ENCODE data around the gene CELSR1. TPM values are rescaled to one million over a fixed set of nuclear protein-coding genes. Genes with fewer than 3 reads are reported as not detected.

CELSR1 gene
- total RNA-seq, 1 experiment from 2014 or later, result 19.6 TPM

DNA sequence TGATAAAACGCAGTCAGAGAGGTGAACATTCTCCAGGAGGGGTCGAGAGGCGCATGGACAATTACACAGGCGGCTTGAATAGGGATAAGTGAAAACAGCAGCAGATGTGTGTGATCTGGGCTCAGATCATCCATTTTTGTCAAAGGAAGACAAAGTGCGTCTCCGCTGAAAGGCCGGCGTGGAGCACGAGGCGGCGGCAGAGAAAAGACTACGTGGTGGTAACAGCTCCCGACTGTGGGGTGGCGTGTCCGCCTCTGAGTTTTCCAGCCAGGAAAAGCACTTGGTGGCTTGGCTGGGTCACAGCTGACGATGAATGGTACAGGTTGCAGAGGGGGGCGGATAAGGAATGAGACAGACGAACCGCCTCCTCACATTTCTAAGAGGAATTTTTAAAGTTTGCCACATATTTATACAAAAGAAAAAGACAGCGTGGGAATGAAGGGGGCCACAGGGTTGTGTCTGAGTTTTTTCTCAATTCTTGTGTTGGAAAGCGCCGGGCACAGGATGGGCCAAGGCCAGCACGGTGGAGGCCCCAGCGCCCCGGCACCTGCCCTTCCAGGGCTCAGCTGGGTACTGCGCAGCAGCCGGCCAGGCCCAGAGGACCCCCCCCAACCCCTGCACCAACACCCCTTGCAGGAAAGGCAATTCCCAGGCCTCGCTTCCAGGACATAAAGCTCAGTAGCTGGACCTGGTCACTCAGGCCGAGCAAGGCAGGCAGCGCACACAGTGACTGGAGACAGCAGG lies 121.5 kb downstream of the CELSR1 start:
- RAD21 ChIA-PET (ENCODE audit: low non-redundant PET in 1 of 2, low total read pairs in 2 of 2, uncharacterized antibody in 2 of 2, unreplicated experiment in 2 of 2), result no interaction called here
- Histone ChIP-seq H3K9ac (ENCODE audit: low read length) (no peak overlapping the region), H3K9me3 (ENCODE audit: control insufficient read depth in 1 of 2, insufficient read depth in 1 of 2, low read depth in 1 of 2, low read length in 2 of 2) (no peaks in the 10 kb centered on the region), H3K9me2 (ENCODE audit: insufficient read depth) (no peaks in the 10 kb centered on the region), H2AFZ (ENCODE audit: low read depth, low read length, poor library complexity, severe bottlenecking) (no peak overlapping the region), H3K36me3 (ENCODE audit: control insufficient read depth in 1 of 2, insufficient read depth in 2 of 2, low read length in 2 of 2) (no peaks in the 10 kb centered on the region), H3K4me1 (ENCODE audit: control insufficient read depth in 1 of 2, insufficient read depth in 2 of 2, low read length in 2 of 2) (no peaks in the 10 kb centered on the region), H3K4me2 (ENCODE audit: low read length) (no peak overlapping the region), H3K27ac (ENCODE audit: low read depth, low read length) (no peak overlapping the region), H4K20me1 (ENCODE audit: insufficient read depth) (no peaks in the 10 kb centered on the region), H3K27me3 (ENCODE audit: insufficient read depth, low read length) (no peaks in the 10 kb centered on the region), H3K4me3 (replicated peaks in 1 of 2; ENCODE audit: low read depth in 1 of 2, low read length in 2 of 2) (no peak overlapping the region), H3K79me2 (ENCODE audit: insufficient read depth, low read length) (no peaks in the 10 kb centered on the region)
- ATAC-seq (no peak), DNase-seq (ENCODE audit: low read depth, low spot score) (no peak)
- CTCF ChIA-PET, result no interaction called here
- no peak for TF ChIP-seq SP1 (IDR thresholded peaks at IDR 0.05; ENCODE audit: low read depth)
- no peak for TF ChIP-seq EZH2 (IDR thresholded peaks at IDR 0.05)
- TF ChIP-seq EGR1 (IDR thresholded peaks at IDR 0.05; ENCODE audit: low read depth), result no peak
- no peak for TF ChIP-seq POLR2A (IDR thresholded peaks at IDR 0.05; ENCODE audit: borderline replicate concordance, extremely low read depth, insufficient read depth, insufficient read length)
- TF ChIP-seq, protein P1, sequence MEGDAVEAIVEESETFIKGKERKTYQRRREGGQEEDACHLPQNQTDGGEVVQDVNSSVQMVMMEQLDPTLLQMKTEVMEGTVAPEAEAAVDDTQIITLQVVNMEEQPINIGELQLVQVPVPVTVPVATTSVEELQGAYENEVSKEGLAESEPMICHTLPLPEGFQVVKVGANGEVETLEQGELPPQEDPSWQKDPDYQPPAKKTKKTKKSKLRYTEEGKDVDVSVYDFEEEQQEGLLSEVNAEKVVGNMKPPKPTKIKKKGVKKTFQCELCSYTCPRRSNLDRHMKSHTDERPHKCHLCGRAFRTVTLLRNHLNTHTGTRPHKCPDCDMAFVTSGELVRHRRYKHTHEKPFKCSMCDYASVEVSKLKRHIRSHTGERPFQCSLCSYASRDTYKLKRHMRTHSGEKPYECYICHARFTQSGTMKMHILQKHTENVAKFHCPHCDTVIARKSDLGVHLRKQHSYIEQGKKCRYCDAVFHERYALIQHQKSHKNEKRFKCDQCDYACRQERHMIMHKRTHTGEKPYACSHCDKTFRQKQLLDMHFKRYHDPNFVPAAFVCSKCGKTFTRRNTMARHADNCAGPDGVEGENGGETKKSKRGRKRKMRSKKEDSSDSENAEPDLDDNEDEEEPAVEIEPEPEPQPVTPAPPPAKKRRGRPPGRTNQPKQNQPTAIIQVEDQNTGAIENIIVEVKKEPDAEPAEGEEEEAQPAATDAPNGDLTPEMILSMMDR (IDR thresholded peaks at IDR 0.05 in 2 of 3, conservative IDR thresholded peaks at IDR 0.05 in 1 of 3; ENCODE audit: borderline replicate concordance in 1 of 3, insufficient read depth in 1 of 3, low read depth in 2 of 3, low read length in 2 of 3), result no peak
- TF ChIP-seq SRF (IDR thresholded peaks at IDR 0.05; ENCODE audit: low read depth), result no peak
- no peak for TF ChIP-seq YY1 (IDR thresholded peaks at IDR 0.05; ENCODE audit: extremely low read depth, insufficient replicate concordance, low read depth, low read length)
- no peak for TF ChIP-seq EZH2phosphoT487 (IDR thresholded peaks at IDR 0.05; ENCODE audit: borderline replicate concordance)
- no peak for TF ChIP-seq ZFX (IDR thresholded peaks at IDR 0.05)
- no peak for TF ChIP-seq ELF1 (IDR thresholded peaks at IDR 0.05; ENCODE audit: borderline replicate concordance, low read depth)
- no peak for TF ChIP-seq ZNF274 (IDR thresholded peaks at IDR 0.05; ENCODE audit: low read depth, low read length)
- no peak for TF ChIP-seq FOSL1 (IDR thresholded peaks at IDR 0.05; ENCODE audit: low read depth)
- TF ChIP-seq CEBPB (IDR thresholded peaks at IDR 0.05; ENCODE audit: low read depth), result no peak
- no peak for TF ChIP-seq RAD21 (IDR thresholded peaks at IDR 0.05; ENCODE audit: low read depth)
- BruUV-seq (replicated peaks), result no TSS peak
- POLR2A ChIA-PET, result no interaction called here
- intact Hi-C loops (cut with micrococcal nuclease), result no loop called here
